A673 (cell line): ENCODE measurements around the gene NES.

Experiments used
- CTCF ChIP-seq: fragments of 300-800, 200-600 bp; sonication (generic); conservative IDR thresholded peaks from 2 replicates; pipeline ENCODE4 v1.5.1; 2017; ENCODE audit warnings: low read depth, mild to moderate bottlenecking, antibody characterized with exemption, low read length, moderate library complexity, mixed read lengths
- EZH2 ChIP-seq: fragments of 200-600 bp; sonication (generic); IDR thresholded peaks from 2 replicates; pipeline ENCODE4 v1.6.1; 2017; ENCODE audit warnings: borderline replicate concordance, low read depth, mild to moderate bottlenecking, mixed read lengths, antibody characterized with exemption, low read length; ENCODE audit not compliant: poor library complexity, severe bottlenecking

- TF ChIP-seq CTCF (no peak), EZH2 (no peak)
These were observed 40.1 kb upstream of the NES start for GRCh38 chr1:156717351-156717750.
